HG02763 (cell line): Measurements from ENCODE around the gene C3orf20.

Experiments
- ATAC-seq: cut with Tn5 transposase; IDR thresholded peaks from one replicate; pipeline ENCODE4 v1.9.1; 2021; ENCODE audit warnings: mild to moderate bottlenecking, moderate library complexity; ENCODE audit not compliant: unreplicated experiment

C3orf20 gene

DNA sequence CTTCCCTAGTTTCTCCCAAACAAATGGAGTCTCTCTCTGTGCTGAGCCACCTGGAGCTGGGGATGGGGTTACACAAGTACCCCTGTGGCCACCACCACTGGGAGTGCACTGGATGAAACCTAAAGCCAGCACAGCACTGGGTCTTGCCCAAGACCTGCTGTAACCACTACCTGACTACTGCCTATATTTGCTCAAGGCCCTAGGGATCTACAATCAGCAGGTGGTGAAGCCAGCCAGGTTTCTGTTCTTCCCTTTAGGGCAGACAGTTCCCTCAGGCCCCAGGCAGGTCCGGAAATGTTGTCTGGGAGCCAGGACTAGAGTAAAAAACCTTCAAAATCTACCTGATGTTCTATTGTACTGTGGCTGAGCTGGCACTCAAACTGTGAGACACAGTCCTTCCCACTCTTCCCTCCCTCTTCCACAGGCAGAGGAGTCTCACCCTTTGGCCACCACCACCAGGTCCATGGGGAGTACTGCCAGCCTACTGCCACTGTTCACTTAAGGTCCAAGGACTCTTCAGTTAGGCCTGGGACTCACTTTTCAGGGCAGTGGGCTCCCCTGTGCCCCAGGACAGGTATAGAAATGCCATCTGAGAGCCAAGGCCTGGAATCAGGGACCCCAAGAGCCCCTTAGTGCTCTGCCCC lies 23.8 kb downstream of the C3orf20 start:
- ATAC-seq, result no peak

DNA sequence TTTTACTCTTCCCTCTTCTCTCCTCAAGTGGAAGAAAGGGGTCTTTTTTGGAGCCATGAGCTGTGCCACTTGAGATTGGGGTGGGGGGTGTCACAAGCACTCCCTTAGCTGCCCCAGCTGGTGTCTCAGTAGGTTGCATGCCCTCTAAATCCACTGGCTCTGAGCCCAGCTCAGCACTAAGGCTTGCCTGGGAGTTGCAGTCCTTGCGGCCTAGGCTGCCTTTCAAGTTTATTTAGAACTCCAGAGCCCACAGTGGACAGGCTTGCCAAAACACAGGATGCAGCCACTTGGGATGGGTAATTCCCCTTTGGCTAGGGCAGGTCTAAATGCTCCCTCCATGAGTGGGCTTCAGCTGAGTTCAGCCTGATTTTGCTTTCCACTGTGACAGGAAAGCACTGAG lies 24.7 kb downstream of the C3orf20 start:
- no peak for ATAC-seq

DNA sequence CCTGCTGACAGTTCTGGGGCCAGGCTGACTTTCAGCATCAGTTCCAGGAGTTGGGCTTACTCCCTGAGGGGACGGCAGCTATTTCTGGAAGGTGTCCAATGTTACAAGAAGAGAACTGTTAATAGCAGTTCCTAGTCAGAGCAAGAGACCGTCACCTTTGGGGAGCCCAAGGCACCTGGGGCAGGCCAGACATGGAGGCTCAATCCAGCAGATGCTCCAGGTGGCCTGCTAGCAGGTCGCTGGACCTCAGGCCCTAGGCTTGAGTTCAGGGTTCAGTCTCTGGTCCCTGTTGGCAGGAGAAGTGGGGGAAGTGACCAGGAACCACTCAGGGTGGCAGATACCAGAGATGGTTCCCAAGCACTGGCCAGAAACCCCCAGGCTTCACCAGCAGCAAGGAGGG lies 25.9 kb downstream of the C3orf20 start:
- ATAC-seq, result no peak

DNA sequence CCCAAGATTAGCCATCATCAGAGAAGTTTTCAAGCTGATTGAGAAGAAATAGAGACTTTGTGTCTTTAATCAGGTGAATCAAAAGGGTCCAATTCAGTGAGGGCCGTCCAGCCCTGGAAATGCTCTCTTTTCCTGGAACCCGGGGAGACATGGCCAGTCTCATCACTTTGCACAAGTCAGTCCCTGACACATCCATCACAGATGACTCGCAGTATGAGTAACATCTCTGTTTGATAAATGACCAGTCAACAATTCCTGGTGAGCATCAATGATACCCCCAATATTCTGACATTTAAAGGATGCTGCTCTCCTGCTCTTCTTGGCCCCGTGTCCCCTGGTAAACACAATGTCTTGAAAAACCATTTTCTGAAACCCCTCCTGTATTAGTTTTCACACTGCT lies 26.7 kb downstream of the C3orf20 start:
- ATAC-seq, result no peak

DNA sequence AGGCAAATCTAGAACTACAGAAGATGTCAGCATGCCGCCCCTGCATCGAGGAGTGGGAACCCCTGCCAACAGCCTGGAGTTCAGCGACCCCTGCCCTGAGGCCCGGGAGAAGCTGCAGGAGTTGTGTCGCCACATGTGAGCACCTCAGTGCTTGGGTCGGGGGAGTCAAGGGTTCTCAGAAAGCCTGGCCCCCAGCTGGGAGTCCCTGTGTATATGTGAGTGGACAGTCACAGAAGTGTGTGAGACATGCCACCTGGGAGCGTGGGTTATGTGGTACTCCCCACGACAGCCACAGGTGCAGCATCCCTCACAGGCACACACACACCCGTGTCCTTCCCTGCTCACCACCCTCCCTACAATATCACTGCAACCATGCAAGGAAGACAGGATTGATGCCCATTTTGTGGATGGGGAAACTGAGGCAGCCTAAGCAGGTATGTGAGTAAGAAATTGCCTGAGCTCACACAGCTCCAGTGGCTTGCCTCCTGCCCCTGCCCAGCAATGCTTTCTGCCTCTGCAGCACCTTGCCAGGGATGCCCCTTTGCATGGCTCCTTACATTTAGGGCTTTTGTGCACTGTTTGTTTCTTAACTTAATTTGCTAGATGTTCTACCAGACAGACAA lies 28.3 kb downstream of the C3orf20 start:
- no peak for ATAC-seq

DNA sequence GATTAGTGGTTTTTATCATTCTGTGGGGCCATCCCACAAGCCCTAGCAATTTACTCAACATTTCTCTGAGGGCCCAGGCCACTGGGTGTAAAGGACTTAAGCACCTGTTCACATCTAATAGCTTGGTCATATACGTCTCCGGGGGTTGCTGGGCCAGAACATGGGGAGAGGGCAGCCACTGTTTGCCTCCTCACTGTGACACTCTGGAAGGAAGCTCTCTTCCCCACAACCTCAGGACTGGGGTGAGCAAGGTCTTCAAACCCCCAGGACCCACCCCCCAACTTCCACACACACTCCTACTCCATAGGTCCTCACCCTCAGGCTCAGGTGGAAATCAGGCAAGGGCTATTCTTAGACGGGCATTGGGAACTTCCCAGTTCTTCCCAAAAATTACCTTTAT lies 28.9 kb downstream of the C3orf20 start:
- ATAC-seq, result no peak

DNA sequence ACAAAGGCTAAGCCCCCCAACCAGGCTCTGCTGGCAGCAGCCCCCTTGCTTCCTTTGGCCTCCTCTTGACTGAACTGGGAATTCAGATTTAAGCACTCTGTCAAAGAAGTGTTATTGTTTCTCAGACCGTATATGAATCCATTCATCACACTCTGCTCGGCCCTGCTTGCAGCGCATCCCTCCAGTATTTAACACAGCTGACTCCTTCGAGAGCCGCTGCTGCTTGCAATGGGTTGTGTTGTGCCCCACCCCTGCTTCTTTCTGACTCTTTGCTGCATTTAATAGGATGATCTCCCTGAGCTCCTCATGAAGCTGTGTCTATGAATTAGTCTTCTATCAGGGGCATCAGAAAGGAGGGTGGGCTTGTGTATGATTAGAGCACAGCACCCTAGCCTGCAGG lies 31.2 kb downstream of the C3orf20 start:
- no peak for ATAC-seq

DNA sequence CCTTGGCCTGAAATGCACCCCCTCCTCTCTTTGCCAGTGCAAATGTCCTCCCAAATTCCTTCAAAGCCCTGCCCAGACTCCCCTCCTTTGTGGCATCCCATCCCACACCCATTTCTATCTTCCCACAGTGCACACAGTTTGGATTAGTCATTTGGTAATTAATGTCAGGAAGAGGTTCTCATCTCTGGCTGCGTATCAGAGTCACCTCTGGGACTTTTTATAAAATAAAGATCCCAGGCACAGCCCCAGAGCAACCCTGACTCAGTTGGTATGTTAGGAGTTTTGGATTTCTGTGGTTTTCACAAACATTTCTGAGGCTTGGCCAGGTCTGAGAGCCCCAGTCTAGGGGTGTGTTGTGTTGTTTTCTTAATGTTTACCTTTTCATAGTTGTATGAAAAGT lies 41.6 kb downstream of the C3orf20 start:
- ATAC-seq, result no peak

DNA sequence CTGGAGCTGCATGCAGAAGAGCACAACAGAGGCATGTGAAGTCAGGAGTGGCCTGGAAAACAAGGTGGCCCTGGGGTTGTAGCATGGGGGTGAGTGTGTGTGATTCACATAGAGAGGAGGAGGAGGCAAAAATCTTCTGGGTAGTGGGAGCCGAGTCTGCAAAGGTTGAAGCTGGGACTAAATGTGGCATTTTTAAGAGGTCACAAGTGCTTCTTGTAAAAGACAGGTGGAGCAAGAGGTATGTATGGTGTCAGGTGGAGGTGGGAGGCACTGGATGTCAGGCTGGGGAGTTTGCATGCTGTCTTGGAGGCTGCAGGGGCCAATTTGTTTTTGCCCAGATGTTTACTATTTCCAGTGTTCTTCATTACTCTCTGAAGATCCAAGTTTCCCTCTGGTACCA lies 42.4 kb downstream of the C3orf20 start:
- no peak for ATAC-seq

DNA sequence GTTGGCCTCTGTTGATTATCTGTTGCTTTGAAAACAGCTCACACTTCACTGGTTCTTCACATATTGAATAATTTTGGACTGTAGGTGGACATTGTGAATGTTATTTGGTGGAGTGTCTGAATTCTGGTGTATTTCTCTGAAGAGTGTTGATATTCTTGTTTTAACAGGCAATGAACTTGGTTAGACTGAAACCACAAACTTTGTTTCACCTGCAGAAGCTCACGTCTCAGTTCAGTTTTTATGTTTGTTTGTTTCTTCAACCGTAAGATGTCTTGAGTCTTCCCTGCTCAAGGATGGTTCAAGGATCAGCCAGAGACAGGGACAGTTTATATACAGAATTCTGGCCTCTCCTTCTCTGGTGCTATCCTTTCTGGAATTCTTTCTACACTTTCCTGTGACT lies 43.6 kb downstream of the C3orf20 start:
- ATAC-seq, result no peak

DNA sequence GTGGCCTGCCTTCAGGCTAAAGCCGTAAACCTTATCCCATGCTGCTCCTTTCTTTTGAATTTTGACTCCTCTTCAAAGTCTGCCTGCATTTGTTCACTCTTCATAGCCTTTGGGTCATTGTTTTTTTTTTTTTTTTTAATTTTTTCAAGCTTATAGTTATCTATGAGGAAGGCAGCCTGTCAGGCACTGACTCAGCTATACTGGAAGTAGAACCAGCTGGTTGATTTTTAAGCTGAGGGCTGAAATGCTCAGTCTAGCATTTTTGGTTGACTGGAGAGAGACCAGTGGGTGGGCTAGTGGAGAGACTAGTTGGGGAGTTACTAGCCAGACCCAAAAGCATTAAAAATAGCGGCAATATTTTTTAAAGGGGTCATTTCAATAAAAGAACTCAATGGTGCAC lies 44.1 kb downstream of the C3orf20 start:
- ATAC-seq, result no peak

DNA sequence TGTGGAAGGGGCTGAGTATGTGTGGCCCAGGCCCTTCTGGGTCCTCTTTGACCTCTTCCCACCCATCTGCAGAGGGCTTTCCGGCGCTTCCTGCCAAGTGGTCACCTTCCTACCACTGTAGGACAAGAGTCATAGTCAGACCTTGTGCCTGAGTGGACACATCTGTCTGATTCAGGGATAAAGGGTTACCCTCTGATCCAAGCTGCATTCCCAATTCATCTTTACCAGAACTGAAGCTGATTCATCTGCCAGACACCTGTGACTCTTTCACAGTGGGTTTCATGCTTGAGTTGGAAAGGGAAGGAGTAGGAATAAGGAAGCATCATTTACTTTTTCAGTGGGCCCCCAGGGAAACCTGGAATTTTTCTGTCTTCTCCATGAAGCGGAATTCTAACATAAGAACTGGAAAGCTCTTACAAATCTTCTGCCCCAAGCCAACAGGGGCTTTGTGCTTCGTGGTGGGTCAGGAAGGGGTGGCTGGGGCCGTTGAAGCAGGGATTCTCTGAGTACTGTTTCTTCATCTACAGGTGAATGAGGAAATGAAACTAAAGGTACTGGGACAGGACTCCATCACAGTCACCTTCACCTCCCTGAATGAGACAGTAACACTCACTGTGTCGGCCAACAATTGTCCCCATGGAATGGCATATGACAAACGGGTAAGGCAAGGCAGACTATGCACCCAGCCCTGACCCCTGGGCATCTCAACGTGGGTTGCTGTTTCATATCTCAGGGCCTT lies 46.4 kb downstream of the C3orf20 start:
- ATAC-seq, result no peak

DNA sequence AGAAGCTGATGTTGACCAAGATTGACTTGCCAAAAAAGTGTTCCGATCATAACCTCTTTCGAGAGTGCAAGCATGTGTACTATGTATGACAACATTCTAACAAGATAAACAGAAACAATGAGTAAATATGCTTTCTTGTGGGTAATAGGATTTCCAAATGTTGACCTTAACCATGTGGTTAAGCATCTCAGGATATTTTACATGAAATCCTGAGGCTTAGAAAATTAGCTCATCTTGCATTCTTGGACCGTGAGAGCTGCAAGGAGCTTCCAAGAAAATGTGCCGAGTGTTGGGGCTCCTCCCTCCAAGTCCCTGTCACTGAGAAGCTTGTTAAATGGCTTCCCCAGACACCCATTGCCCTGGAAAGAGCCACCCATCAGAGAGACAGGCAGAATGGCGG lies 50.1 kb downstream of the C3orf20 start:
- ATAC-seq, result no peak

DNA sequence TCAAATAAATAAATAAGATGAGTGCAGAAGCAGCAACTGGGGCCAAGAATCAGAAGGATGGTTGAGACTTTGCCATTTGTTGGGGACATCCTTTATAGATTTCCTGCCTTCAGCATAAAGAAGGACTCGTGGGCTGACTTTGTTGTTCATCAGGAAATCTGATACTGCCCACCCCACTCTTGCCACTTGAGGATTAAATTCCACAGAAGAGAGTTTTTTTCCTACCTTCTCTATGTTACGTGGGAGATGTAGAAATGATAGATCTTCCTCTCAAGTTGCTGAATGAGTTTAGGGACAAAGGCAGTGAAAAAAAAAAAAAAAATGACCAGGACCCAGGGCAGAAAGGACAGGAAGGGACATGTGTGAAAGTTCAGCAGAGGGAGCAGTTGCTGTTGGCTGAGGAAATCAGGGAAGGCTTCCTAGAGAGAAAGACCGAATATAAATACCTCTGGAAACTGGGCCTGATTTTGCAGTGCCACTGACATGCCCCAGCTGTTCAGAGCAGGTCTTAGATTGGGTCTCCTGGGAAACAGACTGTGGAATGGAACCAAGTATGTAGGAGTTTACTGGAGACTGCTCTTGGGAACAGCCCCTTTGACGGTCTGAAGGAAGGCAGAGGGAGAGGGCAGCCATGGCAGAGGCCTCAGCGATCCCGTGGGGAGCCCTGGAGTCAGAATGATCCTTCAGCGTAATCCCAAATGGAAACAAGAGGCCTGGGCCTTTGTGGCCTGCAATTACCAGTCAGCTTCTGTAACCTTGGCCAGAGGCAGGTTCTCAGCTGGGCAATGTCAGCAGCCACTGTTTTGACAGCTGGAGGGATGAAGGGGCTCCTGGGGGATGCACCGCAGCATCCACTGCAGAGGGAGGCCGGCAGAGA lies 50.9 kb downstream of the C3orf20 start:
- ATAC-seq, result no peak

DNA sequence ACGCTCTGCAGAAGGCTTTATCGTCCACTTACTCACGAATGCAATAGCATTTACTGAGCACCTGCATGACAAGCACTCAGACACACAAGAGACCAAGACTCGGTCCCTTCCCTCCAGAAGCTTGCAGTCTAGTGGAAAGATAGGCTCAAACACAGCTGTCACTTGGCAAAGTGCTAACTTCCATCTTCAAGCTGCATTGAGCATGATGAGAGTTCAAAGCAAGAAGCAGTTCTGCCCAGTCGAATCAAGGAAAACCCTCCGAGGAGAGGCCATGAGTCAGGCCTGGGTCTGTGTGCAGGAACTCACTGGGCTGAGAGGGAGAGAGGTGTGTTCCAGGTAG lies 51.5 kb downstream of the C3orf20 start:
- no peak for ATAC-seq

DNA sequence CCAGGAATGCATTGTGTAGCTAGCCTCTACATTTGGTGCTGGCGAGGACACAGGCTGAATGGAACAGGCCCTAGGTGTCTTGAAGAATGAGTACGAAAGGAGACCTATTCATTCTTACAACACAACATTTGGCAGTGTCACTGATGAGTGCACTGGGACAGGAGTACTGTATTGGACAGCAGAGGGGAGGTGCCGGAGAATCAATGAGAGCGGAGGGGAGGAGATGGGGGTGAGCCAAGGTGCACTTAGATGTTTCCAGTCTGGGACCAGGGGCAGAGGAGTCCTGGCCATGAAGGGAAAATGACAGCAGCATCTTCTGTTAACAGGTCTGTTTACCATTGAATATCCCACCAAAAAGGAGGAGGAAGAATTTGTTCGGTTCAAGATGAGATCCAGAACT lies 53.2 kb downstream of the C3orf20 start:
- no peak for ATAC-seq

DNA sequence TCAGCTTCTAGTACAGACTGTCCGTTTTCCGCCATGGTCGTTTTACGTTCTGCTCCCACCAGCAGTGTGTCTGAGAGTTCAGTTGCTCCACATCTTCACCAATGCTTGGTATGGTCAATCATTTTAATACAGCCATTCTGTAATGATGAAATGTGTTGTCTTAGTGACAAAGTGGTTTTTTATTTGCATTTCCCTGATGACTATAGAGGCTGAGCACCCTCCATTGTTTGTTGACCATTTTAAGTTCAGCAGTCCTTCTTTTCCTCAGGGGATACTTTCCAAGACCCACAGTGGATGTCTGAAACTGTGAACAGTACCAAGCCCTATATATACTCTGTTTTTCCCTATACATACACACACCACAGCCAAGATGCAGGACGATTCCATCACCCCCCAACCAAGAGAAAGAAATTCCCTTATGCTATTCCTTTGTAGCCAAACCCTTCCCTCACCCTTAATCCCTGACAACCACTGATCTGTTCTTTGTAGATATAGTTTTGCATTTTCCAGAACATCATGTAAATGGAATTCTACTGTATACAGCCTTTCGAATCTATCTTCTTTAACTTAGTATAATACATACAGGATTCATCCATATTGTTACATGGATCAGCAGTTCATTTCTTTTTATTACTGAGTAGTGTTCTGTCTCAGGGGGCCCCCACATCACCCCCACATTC lies 55.9 kb downstream of the C3orf20 start:
- ATAC-seq, result no peak

DNA sequence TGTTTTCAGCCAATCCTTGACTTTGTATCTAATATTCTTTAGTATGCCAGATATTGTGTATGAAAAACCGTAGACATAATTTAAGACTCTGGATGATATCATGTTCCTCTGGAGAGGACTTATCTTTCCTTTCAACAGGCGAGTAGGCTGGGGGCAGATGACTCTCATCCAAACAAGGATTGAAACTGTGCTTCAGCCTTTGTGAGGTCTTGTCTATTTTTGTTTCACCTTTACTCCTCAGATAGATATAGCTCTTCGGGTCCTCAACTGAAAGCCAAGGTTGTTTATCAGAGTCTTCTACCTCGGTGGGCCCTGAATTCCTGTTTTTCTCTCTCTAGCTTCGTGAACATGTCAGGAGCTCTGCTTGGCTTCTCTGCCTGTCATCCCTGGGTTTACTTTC lies 66.0 kb downstream of the C3orf20 start:
- ATAC-seq, result no peak

DNA sequence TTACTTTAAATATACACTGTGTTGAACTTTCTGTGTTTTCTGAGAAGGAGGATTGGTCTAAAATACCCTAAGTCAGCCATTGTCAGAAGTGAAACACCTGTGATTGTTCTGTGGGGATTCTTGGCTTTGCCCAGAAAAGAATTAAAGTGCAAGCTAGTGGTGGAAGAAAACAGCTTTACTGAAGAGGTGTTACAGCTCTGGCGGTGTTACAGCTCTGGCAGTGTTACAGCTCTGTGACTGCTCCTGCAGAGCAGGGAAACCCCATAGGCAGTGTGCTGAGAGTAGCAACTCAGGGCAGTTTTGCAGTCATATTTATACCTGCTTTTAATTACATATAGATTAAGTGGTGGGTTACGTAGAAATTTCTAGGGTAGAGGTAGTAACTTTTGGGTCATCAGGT lies 66.6 kb downstream of the C3orf20 start:
- ATAC-seq, result no peak

DNA sequence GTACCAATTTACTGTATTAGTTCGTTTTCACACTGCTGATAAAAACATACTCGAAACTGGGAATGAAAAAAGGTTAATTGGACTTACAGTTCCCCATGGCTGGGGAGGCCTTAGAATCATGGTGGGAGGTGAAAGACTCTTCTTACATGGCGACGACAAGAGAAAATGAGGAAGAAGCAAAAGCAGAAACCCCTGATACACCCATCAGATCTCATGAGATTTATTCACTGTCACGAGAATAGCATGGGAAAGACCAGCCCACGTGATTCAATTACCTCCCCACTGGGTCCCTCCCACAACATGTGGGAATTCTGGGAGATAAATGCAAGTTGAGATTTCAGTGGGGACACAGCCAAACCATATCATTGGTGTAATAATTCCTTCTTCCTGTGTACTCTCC lies 69.6 kb downstream of the C3orf20 start:
- ATAC-seq, result no peak

DNA sequence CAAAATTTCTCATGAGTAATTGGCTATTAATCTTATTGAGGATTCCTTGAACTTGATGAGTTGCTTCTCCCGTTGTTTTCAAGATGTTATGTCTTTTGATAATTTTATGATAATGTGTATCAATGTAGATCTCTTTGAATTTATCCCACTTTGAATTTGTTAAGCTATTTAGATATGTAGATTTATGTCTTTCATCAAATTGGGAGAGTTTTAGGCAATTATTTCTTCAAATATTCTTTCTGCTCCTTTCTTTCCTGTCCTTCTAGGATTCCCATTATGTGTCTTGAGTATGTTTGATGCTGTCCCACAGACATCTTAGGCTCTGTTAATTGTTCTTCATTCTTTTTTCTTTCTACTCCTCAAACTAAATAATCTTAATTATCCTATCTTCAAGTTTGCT lies 75.7 kb downstream of the C3orf20 start:
- no peak for ATAC-seq
